Thyroid gland (tissue), 4 donors: ENCODE data around the gene CEP131.

Experiments
- CTCF ChIP-seq, 6 experiments: fragments of 200-600 bp in 3 of 6; fragments of 450-650 bp in 3 of 6; sonication (generic) in 3 of 6; IDR thresholded peaks; one replicate each; pipeline ENCODE4 v1.5.1; 2016 to 2019; ENCODE audit warnings: antibody characterized with exemption in 6 of 6, mild to moderate bottlenecking in 2 of 6, inconsistent platforms in 1 of 6, moderate library complexity in 1 of 6
- POLR2A ChIP-seq, 2 donors: fragments of 450-650 bp; IDR thresholded peaks; one replicate each; pipeline ENCODE4 v1.6.1; 2017; ENCODE audit warnings: antibody characterized with exemption in 2 of 2, mild to moderate bottlenecking in 2 of 2, moderate library complexity in 1 of 2

DNA sequence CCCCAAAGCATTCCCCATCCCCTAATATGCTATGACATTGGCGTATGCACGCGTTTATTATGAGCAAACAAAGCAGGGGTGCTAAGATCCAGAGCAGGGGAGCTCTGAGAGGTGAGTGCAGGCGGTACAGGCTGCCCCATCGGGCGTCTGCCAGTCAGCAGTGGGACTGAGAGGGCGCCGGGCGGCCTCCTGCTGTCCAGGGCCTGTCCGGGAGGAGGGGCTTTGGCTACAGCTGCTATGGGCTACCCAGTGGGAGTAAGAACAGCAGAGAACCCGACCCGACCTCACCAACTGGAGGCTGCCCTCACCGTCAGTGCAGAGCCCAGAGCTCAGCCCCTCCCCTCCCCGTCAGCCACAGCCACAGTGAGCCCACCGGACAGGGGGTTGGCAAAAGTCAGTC lies 38.2 kb downstream of the CEP131 start:
- TF ChIP-seq CTCF (IDR thresholded peaks at IDR 0.05) (no peak), POLR2A (IDR thresholded peaks at IDR 0.05) (no peak)
